Tibial nerve (tissue), 4 donors: ENCODE data around the gene FGD5. TPM values are rescaled to one million over a fixed set of nuclear protein-coding genes. Genes with fewer than 3 reads are reported as not detected.

Source experiments
- DNase-seq, 2 donors: peaks; one replicate each; pipeline ENCODE4 v3.0.0-alpha.2; 2019; ENCODE audit warnings: low spot score in 2 of 2
- H3K27ac ChIP-seq, 4 donors: fragments of 200-600 bp; sonication (generic) in 3 of 4; one replicate each; pipeline ENCODE4 v1.5.1; 2017 to 2019; ENCODE audit warnings: mild to moderate bottlenecking in 1 of 4
- H3K27me3 ChIP-seq, 2 donors: fragments of 200-600 bp; sonication (generic) in 1 of 2; one replicate each; pipeline versions ENCODE4 v1.5.1 to v1.6.0; 2017 to 2019
- H3K36me3 ChIP-seq, 3 donors: fragments of 200-600 bp; sonication (generic); one replicate each; pipeline ENCODE4 v1.5.1; 2018 to 2019
- H3K4me1 ChIP-seq, 4 donors: fragments of 200-600 bp; sonication (generic) in 3 of 4; one replicate each; pipeline ENCODE4 v1.5.1; 2017 to 2019
- H3K4me3 ChIP-seq, 4 donors: fragments of 200-600 bp; sonication (generic) in 3 of 4; one replicate each; pipeline ENCODE4 v1.5.1; 2017 to 2019; ENCODE audit warnings: mild to moderate bottlenecking in 1 of 4, moderate library complexity in 1 of 4
- H3K9me3 ChIP-seq, 4 donors: fragments of 200-600 bp; sonication (generic) in 3 of 4; one replicate each; pipeline ENCODE4 v1.5.1; 2017 to 2019
- CTCF ChIP-seq, 5 experiments: fragments of 200-600 bp in 3 of 5; fragments of 450-650 bp in 2 of 5; sonication (generic) in 3 of 5; IDR thresholded peaks; one replicate each; pipeline ENCODE4 v1.5.1; 2016 to 2019; ENCODE audit warnings: antibody characterized with exemption in 5 of 5, mild to moderate bottlenecking in 3 of 5, moderate library complexity in 2 of 5
- EP300 ChIP-seq, 2 donors: sonication (generic); formaldehyde crosslinking; IDR thresholded peaks; one replicate each; pipeline ENCODE4 v1.6.1; 2017; ENCODE audit warnings: antibody characterized with exemption in 2 of 2, mild to moderate bottlenecking in 1 of 2
- POLR2A ChIP-seq, 2 donors: fragments of 450-650 bp; IDR thresholded peaks; one replicate each; pipeline ENCODE4 v1.6.1; 2017; ENCODE audit warnings: antibody characterized with exemption in 2 of 2, mild to moderate bottlenecking in 2 of 2, moderate library complexity in 2 of 2
- WGBS, 2 donors: methylation state at CpG; one replicate each; pipeline ENCODE4 v1.1.5; 2018; 5-methylcytosine and 5-hydroxymethylcytosine counted together
- total RNA-seq, 4 donors: library from RNA; depleted of rRNA; stranded (reverse); fragments of >200 nt; gene quantifications; one replicate each; pipeline ENCODE4 v1.1.0, GENCODE V29; 2016

FGD5 gene
- total RNA-seq, 4 donors from 2014 or later, result 33.3 to 41.8 (median 38.7) TPM

- Histone ChIP-seq H3K27ac (peak overlapping the region in 2 of 4 donors; percentile 34 to 71), H3K27me3 (no peaks in the 10 kb centered on the region), H3K4me3 (no peak overlapping the region), H3K36me3 (no peaks in the 10 kb centered on the region), H3K4me1 (peaks cover 0 to 15% (median 0%) of the 10 kb centered on the region in 4 donors), H3K9me3 (no peaks in the 10 kb centered on the region)
- no peak for TF ChIP-seq POLR2A (IDR thresholded peaks at IDR 0.05)
- TF ChIP-seq CTCF (IDR thresholded peaks at IDR 0.05), result no peak
- no peak for TF ChIP-seq EP300 (IDR thresholded peaks at IDR 0.05)
- 49 to 59% methylated on average over 12 to 13 of the region's 13 CpGs for WGBS, 2 donors
- no peak for DNase-seq
Measured at GRCh38 chr3:14803101-14803980, 15.4 kb upstream of the FGD5 start.

- no peaks in the 10 kb centered on the region for H3K9me3 ChIP-seq
- H3K36me3 ChIP-seq, result no peaks in the 10 kb centered on the region
- peaks cover 0 to 15% (median 0%) of the 10 kb centered on the region in 4 donors for H3K4me1 ChIP-seq
- TF ChIP-seq CTCF (IDR thresholded peaks at IDR 0.05) (no peak), EP300 (IDR thresholded peaks at IDR 0.05) (peak in 1 of 2 donors; percentile 41), POLR2A (IDR thresholded peaks at IDR 0.05) (no peak)
- DNase-seq, result no peak
- 47 to 50% methylated on average over 12 of the region's 12 CpGs for WGBS, 2 donors
- no peak overlapping the region for H3K4me3 ChIP-seq
- peak overlapping the region in 2 of 4 donors; percentile 59 to 71 for H3K27ac ChIP-seq
- H3K27me3 ChIP-seq, result no peaks in the 10 kb centered on the region
Measured at GRCh38 chr3:14803981-14804834, 14.6 kb upstream of the FGD5 start.

- H3K36me3 ChIP-seq, result no peaks in the 10 kb centered on the region
- H3K27me3 ChIP-seq, result peaks cover 0 to 6% of the 10 kb centered on the region in 2 donors
- peaks cover 0 to 23% (median 0%) of the 10 kb centered on the region in 4 donors for H3K4me1 ChIP-seq
- no peak for DNase-seq
- TF ChIP-seq POLR2A (IDR thresholded peaks at IDR 0.05) (no peak), EP300 (IDR thresholded peaks at IDR 0.05) (no peak), CTCF (IDR thresholded peaks at IDR 0.05) (no peak)
- no peaks in the 10 kb centered on the region for H3K9me3 ChIP-seq
- no peak overlapping the region for H3K4me3 ChIP-seq
- WGBS, 2 donors, result 74% methylated on average over 7 of the region's 7 CpGs
- peak overlapping the region in 1 of 4 donors; percentile 71 for H3K27ac ChIP-seq
Measured at GRCh38 chr3:14804835-14805780, 13.7 kb upstream of the FGD5 start.

GRCh38 chr3:14805961-14806537 lies 12.7 kb upstream of the FGD5 start:
- Histone ChIP-seq H3K36me3 (no peaks in the 10 kb centered on the region), H3K4me1 (peaks cover 0 to 29% (median 0%) of the 10 kb centered on the region in 4 donors), H3K27ac (no peak overlapping the region), H3K9me3 (no peaks in the 10 kb centered on the region), H3K4me3 (no peak overlapping the region), H3K27me3 (peaks cover 0 to 10% of the 10 kb centered on the region in 2 donors)
- no peak for DNase-seq
- TF ChIP-seq CTCF (IDR thresholded peaks at IDR 0.05), result no peak
- TF ChIP-seq EP300 (IDR thresholded peaks at IDR 0.05), result no peak
- no peak for TF ChIP-seq POLR2A (IDR thresholded peaks at IDR 0.05)
- WGBS, 2 donors, result 46 to 49% methylated on average over 4 of the region's 4 CpGs
